MCF 10A (cell line): ENCODE measurements around the gene TNFRSF19. TPM values are rescaled to one million over a fixed set of nuclear protein-coding genes. Genes with fewer than 3 reads are reported as not detected.

Experiments used
- BruUV-seq: library from RNA; stranded (reverse); fragments of 400-500 nt; replicated peaks from 2 replicates; lab custom pipeline; 2021; lab: Mats Ljungman, UMichigan
- CTCF ChIA-PET: fragments of 300-600 bp; sonication (Branson Sonifier 250); formaldehyde crosslinking; extraction: SDS; loops from one replicate; lab custom pipeline; 2021; ENCODE audit warnings: antibody characterized with exemption, inconsistent platforms; lab: Yijun Ruan, JAX
- POLR2A ChIA-PET: fragments of 300-600, 350-650 bp; sonication (Branson Sonifier 250); formaldehyde crosslinking; extraction: SDS; loops from one replicate; lab custom pipeline; 2020; ENCODE audit warnings: antibody characterized with exemption, inconsistent platforms; lab: Yijun Ruan, JAX
- DNase-seq: peaks from one replicate; pipeline ENCODE4 v3.0.0-alpha.2; 2018; ENCODE audit not compliant: unreplicated experiment
- H3K27ac Mint-ChIP-seq: one replicate; pipeline ENCODE4 v1.8.0; 2022; ENCODE audit warnings: mild to moderate bottlenecking, low read depth, mixed read lengths; ENCODE audit not compliant: unreplicated experiment
- H3K27me3 Mint-ChIP-seq: one replicate; pipeline ENCODE4 v1.8.0; 2022; ENCODE audit warnings: mixed read lengths; ENCODE audit not compliant: insufficient read depth, unreplicated experiment
- H3K36me3 Mint-ChIP-seq: one replicate; pipeline ENCODE4 v1.8.0; 2022; ENCODE audit warnings: mild to moderate bottlenecking, moderate library complexity, mixed read lengths; ENCODE audit not compliant: insufficient read depth, unreplicated experiment
- H3K4me1 Mint-ChIP-seq: one replicate; pipeline ENCODE4 v1.8.0; 2022; ENCODE audit warnings: mixed read lengths; ENCODE audit not compliant: insufficient read depth, unreplicated experiment
- H3K4me3 Mint-ChIP-seq: one replicate; pipeline ENCODE4 v1.8.0; 2022; ENCODE audit warnings: mild to moderate bottlenecking, moderate library complexity, mixed read lengths; ENCODE audit not compliant: unreplicated experiment
- H3K9me3 Mint-ChIP-seq: one replicate; pipeline ENCODE4 v1.8.0; 2022; ENCODE audit warnings: mixed read lengths; ENCODE audit not compliant: unreplicated experiment
- intact Hi-C: fragments of 100-400 bp; cut with micrococcal nuclease; formaldehyde crosslinking; loops from 2 replicates; pipeline ENCODE4 v1.14.1; 2022
- total RNA-seq: library from RNA; stranded (reverse); gene quantifications from 2 replicates; pipeline ENCODE4 v1.2.3, GENCODE V29; 2022
- TF ChIP-seq, protein P1 (sequence below): fragments of 200-600 bp; IDR thresholded peaks from one replicate; pipeline ENCODE4 v1.8.0; 2022; ENCODE audit warnings: antibody characterized with exemption, mild to moderate bottlenecking; ENCODE audit not compliant: unreplicated experiment

Gene TNFRSF19
- total RNA-seq, 1 experiment from 2014 or later, result not detected

DNA sequence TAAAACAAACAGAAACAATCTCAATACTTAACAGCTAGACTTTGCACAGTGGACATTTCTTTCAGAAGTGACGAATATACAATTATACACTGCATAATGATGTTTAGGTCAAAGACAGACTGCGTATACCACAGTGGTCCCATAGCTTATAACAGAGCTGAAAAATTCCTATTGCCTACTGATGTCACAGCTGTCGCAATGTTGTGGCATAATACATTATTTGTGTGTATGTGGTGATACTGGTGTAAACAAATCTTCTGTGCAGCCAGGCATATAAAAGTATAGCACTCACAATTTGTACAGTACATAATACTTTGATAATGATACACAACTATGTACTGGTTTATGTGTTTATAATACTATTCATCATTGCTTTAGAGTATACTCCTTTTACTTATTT, 116.7 kb downstream of the TNFRSF19 start:
- CTCF ChIA-PET, result no interaction called here
- Mint-ChIP-seq H3K4me1 (no peaks in the 10 kb centered on the region), H3K27ac (no peak overlapping the region), H3K36me3 (no peaks in the 10 kb centered on the region), H3K4me3 (no peak overlapping the region), H3K27me3 (no peaks in the 10 kb centered on the region), H3K9me3 (no peaks in the 10 kb centered on the region)
- POLR2A ChIA-PET, result no interaction called here
- TF ChIP-seq, protein P1, sequence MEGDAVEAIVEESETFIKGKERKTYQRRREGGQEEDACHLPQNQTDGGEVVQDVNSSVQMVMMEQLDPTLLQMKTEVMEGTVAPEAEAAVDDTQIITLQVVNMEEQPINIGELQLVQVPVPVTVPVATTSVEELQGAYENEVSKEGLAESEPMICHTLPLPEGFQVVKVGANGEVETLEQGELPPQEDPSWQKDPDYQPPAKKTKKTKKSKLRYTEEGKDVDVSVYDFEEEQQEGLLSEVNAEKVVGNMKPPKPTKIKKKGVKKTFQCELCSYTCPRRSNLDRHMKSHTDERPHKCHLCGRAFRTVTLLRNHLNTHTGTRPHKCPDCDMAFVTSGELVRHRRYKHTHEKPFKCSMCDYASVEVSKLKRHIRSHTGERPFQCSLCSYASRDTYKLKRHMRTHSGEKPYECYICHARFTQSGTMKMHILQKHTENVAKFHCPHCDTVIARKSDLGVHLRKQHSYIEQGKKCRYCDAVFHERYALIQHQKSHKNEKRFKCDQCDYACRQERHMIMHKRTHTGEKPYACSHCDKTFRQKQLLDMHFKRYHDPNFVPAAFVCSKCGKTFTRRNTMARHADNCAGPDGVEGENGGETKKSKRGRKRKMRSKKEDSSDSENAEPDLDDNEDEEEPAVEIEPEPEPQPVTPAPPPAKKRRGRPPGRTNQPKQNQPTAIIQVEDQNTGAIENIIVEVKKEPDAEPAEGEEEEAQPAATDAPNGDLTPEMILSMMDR, result no peak
- DNase-seq, result no peak
- no TSS peak for BruUV-seq
- intact Hi-C loops, result no loop called here

DNA sequence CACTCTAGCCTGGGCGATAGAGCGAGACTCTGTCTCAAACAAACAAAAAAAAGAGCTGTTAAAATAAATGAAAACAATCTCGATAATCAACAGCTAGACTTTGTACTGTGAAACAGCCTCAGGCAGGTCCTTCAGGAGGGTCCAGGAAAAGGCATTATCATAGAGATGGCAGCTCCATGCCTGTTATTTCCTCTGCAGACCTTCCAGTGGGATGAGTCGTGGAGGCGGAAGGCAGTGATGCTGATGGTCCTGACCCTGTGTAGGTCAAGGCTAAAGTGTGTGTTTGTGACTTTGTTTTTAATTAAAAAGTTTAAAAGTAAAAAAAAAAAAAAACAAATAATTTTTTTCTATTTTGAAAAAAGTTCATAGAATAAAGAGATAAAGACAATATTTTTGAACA, 117.4 kb downstream of the TNFRSF19 start:
- Mint-ChIP-seq H3K4me1 (no peaks in the 10 kb centered on the region), H3K9me3 (no peaks in the 10 kb centered on the region), H3K4me3 (no peak overlapping the region), H3K36me3 (no peaks in the 10 kb centered on the region), H3K27ac (no peak overlapping the region), H3K27me3 (no peaks in the 10 kb centered on the region)
- TF ChIP-seq, protein P1, result no peak
- intact Hi-C loops, result no loop called here
- ChIA-PET POLR2A (no interaction called here), CTCF (interaction anchor here (0.6 kb wide), 1 partner anchor 184 kb away, joined by 3 read pairs; no protein-coding TSS in a partner anchor)
- no peak for DNase-seq
- BruUV-seq, result no TSS peak

DNA sequence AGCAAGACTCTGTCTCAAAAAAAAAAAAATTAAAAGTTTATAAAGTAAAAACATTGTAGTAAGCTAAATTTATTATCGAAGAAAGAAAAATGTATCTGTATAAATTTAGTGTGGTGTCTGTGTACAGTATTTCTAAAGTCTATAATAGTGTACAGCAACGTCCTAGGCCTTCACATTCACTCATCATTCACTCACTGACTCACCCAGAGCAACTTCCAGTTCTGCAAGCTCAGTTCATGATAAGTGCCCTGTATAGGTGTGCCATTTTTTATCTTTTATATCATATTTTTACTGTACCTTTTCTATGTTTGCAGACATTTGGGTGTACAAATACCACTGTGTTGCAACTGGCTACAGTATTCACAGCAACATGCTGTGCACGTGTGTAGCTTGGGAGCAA, 118.1 kb downstream of the TNFRSF19 start:
- H3K4me3 Mint-ChIP-seq, result no peak overlapping the region
- H3K27me3 Mint-ChIP-seq, result no peaks in the 10 kb centered on the region
- no peaks in the 10 kb centered on the region for H3K4me1 Mint-ChIP-seq
- TF ChIP-seq, protein P1, result no peak
- intact Hi-C loops, result no loop called here
- no peak overlapping the region for H3K27ac Mint-ChIP-seq
- DNase-seq, result no peak
- ChIA-PET CTCF (interaction anchor here (0.6 kb wide), 2 partner anchors 184 to 695 kb away, joined by 3 read pairs; no protein-coding TSS in a partner anchor), POLR2A (no interaction called here)
- BruUV-seq, result no TSS peak
- no peaks in the 10 kb centered on the region for H3K36me3 Mint-ChIP-seq
- no peaks in the 10 kb centered on the region for H3K9me3 Mint-ChIP-seq

DNA sequence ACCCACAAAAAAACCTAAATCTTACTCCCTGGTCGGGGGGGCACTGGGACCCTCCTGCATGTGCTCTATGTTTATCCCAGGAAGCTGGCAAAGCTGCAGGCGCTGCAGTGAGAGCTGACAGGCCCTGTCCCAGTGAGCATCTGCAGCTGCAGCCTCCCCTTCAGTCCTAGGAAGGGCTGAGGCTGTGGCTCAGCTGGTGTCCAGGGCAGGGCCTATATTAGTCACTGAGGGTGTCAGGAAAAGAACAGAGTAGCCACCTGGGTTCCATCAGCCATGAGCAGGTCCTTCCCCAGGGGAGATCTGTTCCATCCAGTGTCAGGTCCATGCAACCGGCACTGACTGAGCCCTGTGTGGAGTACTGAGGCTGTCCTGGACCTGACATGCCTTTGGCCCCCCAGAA, 120.5 kb downstream of the TNFRSF19 start:
- H3K9me3 Mint-ChIP-seq, result no peaks in the 10 kb centered on the region
- CTCF ChIA-PET, result interaction anchor here (0.5 to 1.0 kb wide), 2 partner anchors 34 to 459 kb away, joined by 3 read pairs; no protein-coding TSS in a partner anchor

More for the DNA sequence above, 120.5 kb downstream of the TNFRSF19 start:
- Mint-ChIP-seq H3K27ac (no peak overlapping the region), H3K27me3 (no peaks in the 10 kb centered on the region), H3K4me3 (no peak overlapping the region), H3K36me3 (no peaks in the 10 kb centered on the region), H3K4me1 (no peaks in the 10 kb centered on the region)
- POLR2A ChIA-PET, result no interaction called here
- DNase-seq, result no peak
- TF ChIP-seq, protein P1, result no peak
- BruUV-seq, result no TSS peak
- intact Hi-C loops, result no loop called here
